Activated T-helper 1 cell treated with anti-CD3 and anti-CD28 coated beads, Interleukin-12 subunit alpha, Interleukin-12 subunit beta, Interleukin-2, Interleukin-4 antibody, amounts not matched to agents 30 ng/mL and 10 ng/mL and 1 ng/mL, durations not matched to agents 14 hours and 24 hours and 36 hours (primary cell): Measurements from ENCODE around the gene CCM2. TPM values are rescaled to one million over a fixed set of nuclear protein-coding genes. Genes with fewer than 3 reads are reported as not detected.

Source experiments
- DNase-seq: peaks from one replicate; pipeline ENCODE4 v3.0.0; 2021; ENCODE audit warnings: low spot score
- H3K27ac Mint-ChIP-seq: one replicate; pipeline ENCODE4 v1.8.0; 2021; ENCODE audit warnings: mild to moderate bottlenecking, mixed read lengths
- H3K27me3 Mint-ChIP-seq: one replicate; pipeline ENCODE4 v1.8.0; 2022; ENCODE audit warnings: mild to moderate bottlenecking, moderate library complexity, mixed read lengths; ENCODE audit not compliant: insufficient read depth
- H3K36me3 Mint-ChIP-seq: one replicate; pipeline ENCODE4 v1.8.0; 2021; ENCODE audit warnings: low read depth, mixed read lengths
- H3K4me1 Mint-ChIP-seq: one replicate; pipeline ENCODE4 v1.8.0; 2021; ENCODE audit warnings: low read depth, mixed read lengths
- H3K4me3 Mint-ChIP-seq: one replicate; pipeline ENCODE4 v1.8.0; 2021; ENCODE audit warnings: mild to moderate bottlenecking, moderate library complexity, mixed read lengths
- H3K9me3 Mint-ChIP-seq: one replicate; pipeline ENCODE4 v1.8.0; 2021; ENCODE audit warnings: mixed read lengths
- intact Hi-C: fragments of 100-400 bp; cut with micrococcal nuclease; formaldehyde crosslinking; loops from one replicate; pipeline ENCODE4 v1.15.1; 2024
- total RNA-seq: library from RNA; stranded (reverse); gene quantifications from 2 replicates; pipeline ENCODE4 v1.2.3, GENCODE V29; 2022

Gene CCM2
- total RNA-seq, 1 donor from 2014 or later: 65.5 TPM

GRCh38 chr7:45125193-45125904 lies 125.3 kb downstream of the CCM2 start:
- no peak for DNase-seq
- peaks cover 21% of the 10 kb centered on the region for H3K4me1 Mint-ChIP-seq
- H3K36me3 Mint-ChIP-seq: no peaks in the 10 kb centered on the region
- H3K27me3 Mint-ChIP-seq: no peaks in the 10 kb centered on the region
- no peak overlapping the region for H3K27ac Mint-ChIP-seq
- no peaks in the 10 kb centered on the region for H3K9me3 Mint-ChIP-seq
- no peak overlapping the region for H3K4me3 Mint-ChIP-seq
- intact Hi-C loops: no loop called here

Other genes with a start within 250 kb of the CCM2 start
- gene PPIA, start 203.5 kb upstream of the CCM2 start, total RNA-seq: 2,141 and 2,153 TPM in 2 replicates
- gene H2AZ2, start 152.1 kb upstream of the CCM2 start, total RNA-seq: 187 and 190 TPM in 2 replicates
- gene PURB, start 114.7 kb upstream of the CCM2 start, total RNA-seq: 42.1 and 42.6 TPM in 2 replicates
- gene MYO1G, start 21.2 kb upstream of the CCM2 start, total RNA-seq: 252 and 258 TPM in 2 replicates
- gene NACAD, start 88.8 kb downstream of the CCM2 start, total RNA-seq: 0.05 TPM in 1 of 2 replicates, not detected in the other
- 176 and 195 TPM in 2 replicates for gene TBRG4, start 111.5 kb downstream of the CCM2 start, total RNA-seq
- gene RAMP3, start 157.6 kb downstream of the CCM2 start, total RNA-seq: not detected in 2 replicates